GM18907 (cell line): ENCODE results near the gene KAT8.

Source experiments
- ATAC-seq: cut with Tn5 transposase; IDR thresholded peaks from one replicate; pipeline ENCODE4 v1.9.1; 2021; ENCODE audit warnings: mild to moderate bottlenecking, moderate library complexity; ENCODE audit not compliant: unreplicated experiment

Gene KAT8

DNA sequence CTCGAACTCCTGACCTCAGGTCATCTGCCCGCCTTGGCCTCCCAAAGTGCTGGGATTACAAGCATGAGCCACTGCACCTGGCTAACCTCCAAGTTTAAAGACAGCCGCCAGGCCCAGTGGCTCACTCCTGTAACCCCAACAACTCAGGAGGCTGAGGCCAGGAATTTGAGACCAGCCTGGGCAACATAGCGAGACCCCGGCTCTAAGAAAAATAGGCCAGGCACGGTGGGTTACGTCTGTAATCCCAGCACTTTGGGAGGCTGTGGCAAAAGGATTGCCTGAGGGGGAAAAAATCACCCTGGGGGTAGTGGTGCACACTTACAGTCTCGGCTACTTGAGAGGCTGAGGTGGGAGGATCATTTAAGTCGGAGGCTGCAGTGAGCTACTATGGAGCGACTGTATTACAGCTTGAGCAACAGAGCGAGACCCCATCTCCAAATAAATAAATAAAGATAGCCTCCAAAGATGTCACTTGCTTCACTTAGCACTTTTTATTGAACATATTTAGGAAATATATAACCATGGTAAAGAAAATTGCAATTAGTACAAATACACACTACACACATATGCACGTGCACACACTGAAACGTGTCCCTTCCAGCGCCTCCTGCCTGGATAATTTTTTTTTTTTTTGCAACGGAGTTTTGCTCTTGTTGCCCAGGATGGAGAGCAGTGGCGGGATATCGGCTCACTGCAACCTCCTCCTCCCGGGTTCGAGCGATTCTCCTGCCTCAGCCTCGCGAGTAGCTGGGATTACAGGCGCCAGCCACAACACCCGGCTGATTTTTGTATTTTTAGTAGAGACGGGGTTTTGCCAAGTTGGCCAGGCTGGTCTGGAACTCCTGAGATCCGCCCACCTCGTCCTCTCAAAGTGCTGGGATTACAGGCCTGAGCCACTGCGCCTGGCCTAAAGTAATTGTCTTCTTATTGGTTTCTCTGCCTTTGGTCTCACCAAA is 10.7 kb upstream of the KAT8 start:
- ATAC-seq: no peak

DNA sequence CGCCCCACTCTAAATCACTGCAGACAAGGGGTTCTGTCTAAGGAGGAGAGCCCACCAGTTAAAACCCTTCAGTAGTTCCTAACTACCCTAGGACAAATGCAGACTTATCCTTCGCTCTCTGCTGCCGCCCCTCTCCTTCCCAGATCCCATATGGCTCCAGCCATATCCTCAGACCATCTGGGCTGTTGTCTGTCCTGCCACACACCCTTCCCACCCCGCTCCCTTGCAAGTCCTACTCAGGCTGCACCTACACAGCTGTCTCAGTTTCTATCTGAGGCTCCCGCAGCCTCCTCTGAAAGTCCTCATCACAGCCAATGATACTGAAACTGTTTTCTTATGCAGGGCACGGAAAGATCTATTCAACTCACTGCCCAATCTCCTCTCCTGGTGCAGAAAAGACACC is 10.0 kb upstream of the KAT8 start:
- ATAC-seq: peak; percentile 53

DNA sequence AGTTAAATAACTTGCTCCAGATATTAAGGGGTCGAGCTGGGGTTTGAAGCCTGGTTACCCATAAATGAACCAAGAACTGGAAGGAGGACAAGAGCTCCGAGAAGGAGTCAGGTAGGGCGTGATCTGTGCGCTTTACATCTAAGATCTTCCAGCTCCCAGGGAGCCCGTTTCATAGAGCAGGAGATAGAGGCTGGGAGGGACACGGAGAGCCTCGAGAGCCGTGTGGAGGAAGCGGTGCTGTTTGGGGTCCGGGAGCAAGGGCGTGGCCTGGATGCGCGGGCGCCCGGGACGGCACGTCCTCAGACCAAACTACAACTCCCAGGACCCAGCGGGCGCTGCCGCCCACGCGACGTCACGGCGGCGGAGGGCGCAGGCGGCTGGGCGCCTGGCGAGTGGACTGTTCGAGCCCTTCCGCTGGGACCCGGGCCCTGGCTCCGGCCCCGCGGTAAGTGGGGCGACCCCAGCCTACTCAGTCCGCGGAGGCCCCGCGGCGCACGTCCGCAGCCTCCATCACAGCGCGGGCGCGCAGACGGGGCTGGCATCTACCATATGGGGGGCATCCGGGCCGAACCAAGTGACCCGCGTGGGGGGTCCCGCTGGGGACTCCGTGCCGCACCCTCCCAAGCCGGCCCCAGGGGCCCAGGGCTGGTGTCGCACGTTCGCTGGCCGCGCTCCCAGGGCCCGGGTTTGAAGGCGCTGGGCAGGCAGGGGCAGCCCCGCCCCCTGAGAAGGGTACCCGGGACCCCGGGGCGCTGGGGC is 9.2 kb upstream of the KAT8 start, which contains the start of gene BCKDK:
BCKDK (plus strand) TSS at position 352 of the 759 bp plus-strand sequence. CDS start 838 bp downstream, outside the sequence.
- peak; percentile 85 for ATAC-seq

DNA sequence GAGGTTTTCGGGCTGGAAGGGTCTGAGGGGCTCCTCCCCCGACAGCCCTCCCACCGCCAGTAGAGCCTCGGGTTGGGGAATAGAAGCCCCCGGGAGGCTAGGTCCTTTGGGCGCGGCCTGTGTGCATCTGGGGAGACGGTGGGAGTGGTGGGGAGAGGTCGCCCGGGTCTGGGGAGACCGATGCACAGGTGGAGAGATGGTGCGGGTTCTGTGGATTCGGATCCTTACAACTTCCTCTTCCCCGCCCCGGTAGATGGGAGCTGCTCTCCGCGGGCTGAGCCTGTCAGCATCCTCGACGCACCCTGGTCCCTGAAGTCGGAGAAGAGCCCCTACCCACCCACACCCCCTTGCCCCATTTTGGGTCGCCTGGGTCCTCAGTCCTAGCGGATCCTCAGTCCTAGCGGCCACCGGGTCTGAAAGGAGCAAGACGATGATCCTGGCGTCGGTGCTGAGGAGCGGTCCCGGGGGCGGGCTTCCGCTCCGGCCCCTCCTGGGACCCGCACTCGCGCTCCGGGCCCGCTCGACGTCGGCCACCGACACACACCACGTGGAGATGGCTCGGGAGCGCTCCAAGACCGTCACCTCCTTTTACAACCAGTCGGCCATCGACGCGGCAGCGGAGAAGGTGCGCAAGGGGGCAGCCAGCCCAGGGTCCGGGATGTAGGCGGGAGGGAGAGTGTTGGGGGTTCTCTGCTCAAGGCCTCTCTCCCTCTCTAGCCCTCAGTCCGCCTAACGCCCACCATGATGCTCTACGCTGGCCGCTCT is 8.5 kb upstream of the KAT8 start:
- peak; percentile 1 for ATAC-seq

DNA sequence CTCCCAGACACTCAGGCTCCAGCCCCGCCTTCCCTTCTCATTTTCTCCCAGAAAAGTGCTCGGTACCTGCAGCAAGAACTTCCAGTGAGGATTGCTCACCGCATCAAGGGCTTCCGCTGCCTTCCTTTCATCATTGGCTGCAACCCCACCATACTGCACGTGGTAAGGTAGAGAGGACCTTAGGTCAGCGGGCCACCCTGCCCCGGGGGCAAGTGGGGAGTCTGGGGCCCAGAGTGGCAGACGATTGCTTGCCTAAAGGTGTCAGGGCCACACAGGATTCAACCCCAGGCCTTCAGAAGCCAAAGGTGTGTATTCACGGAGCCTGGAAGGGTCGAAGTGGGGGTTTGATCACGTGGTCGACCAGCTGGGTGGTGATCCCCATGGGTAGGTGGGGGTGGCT is 7.8 kb upstream of the KAT8 start:
- no peak for ATAC-seq

DNA sequence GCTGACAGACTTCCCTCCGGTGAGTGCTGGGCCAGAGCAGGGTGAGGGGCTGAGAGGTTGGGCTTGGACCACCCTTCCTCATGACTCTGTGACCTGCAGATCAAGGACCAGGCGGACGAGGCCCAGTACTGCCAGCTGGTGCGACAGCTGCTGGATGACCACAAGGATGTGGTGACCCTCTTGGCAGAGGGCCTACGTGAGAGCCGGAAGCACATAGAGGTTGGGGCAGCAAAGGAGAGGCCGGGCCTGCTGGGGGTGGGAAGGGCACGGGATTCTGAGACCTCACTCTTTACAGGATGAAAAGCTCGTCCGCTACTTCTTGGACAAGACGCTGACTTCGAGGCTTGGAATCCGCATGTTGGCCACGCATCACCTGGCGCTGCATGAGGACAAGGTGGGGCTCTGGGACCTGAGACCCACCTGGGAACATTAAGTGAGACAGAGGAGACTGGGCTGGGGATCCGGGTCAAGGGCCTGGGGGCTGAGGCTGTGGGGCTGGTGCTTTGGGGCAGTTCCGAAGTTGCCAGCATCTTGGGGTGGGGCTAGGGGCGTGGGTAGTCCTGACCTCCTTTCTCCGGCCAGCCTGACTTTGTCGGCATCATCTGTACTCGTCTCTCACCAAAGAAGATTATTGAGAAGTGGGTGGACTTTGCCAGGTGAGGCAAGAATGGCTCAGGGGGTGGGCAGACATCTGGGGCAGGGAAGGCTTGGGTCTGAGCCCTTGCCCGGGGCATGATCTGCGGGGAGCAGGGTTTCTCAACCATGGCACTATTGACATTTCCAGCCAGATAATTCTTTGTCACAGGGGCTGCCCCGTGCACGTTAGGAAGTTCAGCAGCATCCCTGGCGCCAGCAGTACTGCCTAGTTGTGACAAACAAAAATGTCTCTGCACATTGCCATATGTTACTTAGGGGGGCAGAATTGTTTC is 7.1 kb upstream of the KAT8 start:
- ATAC-seq: no peak

DNA sequence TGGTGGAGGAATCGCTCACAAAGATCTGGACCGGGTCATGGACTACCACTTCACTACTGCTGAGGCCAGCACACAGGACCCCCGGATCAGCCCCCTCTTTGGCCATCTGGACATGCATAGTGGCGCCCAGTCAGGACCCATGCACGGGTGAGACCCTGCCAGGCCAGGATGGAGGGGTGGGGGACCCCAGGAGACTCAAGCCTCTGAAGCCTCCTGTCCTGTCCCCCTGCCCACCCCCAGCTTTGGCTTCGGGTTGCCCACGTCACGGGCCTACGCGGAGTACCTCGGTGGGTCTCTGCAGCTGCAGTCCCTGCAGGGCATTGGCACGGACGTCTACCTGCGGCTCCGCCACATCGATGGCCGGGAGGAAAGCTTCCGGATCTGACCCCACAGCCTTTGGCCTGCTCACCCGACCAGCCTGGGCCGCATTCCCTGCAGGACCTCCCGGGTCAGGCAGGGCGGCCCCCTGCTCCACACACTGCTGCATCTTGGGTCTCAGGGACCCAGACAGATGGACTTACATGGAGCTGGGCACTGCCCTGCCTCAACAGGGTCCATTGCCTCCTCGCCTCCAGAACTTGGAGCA is 5.5 kb upstream of the KAT8 start:
- ATAC-seq: no peak

DNA sequence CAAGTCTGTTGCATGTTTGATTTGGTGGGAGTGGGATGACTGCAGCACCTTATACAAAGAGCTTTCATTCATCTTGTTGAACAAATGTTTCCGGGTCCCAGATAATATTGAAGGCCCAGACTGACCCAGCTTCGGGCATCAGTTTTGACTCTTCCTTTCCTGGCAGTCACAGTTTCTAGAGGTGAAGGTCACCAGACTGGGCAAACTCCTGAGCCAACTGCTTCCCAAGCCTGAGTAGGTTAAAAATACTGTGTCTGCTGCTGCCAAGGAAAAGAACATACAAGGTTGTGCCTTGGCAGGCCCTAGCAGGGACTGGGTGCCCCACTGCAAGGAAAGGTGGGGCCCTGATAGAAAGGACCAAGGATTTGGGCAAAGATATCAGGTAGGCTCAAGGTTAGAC is 4.8 kb upstream of the KAT8 start:
- ATAC-seq: no peak

DNA sequence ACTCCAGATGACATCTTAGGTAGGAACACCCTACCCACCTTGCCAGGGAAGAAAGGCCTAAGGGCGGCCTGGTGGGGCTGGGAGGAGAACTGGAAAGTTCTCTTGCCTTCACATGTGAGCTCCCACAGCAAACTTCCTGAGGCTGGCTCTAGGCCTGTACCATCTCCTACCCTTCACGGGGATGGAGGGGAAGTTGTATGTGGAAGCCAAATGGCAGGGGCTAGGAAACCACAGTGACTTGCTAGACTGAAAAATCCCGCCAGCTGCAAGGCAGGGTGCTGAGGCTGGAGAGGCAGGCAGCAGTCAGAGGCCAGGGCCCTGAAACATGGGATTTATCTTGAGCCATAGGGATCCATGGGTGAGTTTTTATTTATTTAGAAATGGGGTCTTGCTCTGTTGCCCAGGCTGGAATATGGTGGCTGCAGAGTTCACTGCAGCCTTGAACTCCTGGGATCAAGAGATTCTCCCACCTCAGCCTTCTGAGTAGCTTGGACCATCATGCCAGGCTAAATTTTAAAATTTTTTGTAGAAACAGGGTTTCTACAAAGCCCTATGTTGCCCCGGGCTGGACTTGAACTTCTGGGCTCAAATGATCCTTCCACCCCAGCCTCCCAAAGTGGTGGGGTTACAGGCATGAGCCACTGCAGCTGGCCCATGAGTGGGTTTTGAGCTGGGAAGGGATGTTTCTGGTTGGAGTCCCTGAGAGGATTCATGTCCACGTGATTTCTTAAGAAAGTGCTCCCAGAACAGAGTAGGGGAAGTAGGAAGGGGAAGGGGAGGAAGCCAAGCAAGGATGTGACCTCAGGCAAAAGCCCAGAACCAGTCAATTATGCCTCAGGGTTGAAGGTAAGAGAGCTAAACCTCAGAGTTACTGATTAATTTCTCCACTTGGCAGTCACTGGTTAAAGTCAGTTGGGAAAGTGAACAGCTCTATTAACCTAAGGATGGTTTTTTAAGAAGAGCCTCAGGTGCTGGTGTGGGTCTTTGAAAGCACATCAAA is 4.0 kb upstream of the KAT8 start:
- peak; percentile 36 for ATAC-seq

DNA sequence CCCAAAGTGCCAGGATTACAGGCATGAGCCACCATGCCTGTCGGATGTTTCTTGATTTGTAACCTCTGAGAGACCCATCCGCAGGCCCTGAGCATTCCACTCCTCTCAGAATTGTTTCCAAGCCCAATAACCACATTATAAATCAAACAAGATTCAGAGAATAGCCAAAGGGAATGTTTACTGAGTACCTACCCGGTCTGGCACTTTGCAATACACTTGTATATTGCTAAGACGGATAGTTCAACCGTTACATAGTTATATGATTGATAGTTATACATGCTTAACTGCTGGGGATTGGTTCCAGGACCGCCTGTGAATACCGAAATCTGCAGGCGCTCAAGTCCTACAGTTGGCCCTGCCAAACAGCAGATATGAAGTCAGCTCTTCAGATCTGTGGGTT is 3.0 kb upstream of the KAT8 start:
- no peak for ATAC-seq

DNA sequence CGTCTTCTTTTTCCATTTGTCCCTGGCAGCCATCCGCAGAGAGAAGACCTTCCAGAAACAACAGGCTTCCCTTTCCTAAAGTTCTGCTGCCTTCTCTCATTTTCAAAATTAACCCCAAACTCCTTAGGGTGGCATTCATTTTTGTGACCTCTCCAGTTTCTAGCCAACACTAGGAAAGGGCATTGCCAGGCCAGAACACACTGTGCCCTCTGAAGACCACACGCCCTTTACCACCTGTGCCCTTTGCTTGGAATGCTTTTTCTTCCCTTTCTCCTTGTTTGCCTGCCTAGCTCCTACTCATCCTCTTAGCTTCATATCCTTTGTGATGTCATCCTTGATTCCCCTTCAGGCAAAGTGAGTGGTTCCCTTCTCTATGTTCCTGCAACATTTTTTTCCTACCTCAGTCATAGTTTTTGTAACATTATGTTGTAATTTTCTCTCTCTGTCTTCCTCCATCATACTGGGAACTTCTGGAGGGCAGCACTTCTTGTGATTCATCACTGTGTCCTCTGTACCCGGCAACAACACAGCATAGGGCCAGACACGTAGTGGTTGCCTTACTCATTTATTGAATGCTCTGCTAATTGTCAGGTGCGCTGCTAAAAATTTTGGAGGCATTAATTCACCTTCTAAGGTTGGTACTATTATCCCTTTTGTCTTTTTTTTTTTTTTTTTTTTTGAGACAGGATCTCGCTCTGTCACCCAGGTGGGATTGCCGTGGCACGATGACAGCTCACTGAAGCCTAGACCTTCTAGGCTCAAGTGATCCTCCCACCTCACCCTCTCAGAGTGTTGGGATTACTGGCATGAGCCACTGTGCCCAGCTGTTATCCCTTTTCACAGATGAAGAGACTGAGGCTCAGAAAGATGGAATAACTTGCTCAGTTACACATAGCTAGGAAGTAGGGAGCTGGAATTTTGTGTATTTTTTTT is 1.0 kb downstream of the KAT8 start:
- ATAC-seq: no peak

DNA sequence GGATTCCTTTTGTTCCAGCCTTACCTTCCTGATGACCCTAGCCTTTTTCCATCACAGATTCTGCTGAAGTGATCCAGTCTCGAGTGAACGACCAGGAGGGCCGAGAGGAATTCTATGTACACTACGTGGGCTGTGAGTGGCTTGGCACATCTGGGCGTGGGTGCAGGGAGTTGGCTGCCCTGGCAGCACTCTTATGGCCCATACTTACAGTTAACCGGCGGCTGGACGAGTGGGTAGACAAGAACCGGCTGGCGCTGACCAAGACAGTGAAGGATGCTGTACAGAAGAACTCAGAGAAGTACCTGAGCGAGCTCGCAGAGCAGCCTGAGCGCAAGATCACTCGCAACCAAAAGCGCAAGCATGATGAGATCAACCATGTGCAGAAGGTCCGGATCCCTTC is 2.7 kb downstream of the KAT8 start:
- ATAC-seq: no peak

DNA sequence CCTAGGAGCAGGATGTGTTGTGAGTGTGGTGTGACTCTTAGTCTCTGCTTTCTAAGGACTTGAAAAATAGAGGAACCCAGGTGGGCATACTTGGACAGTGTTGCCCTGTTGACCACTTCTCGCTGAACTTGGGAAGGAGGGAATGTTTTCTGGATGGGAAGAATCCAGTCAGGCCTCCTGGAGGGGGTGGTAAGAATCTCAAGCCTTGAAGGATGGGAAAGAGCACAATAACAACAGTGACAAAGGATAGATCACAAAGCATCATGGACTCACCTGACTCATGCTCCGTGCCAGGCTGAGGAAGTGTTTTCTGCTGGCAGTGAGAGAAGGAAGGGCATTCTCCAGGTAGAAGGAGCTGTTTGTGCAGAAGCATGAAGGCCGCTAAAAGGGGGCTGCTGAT is 8.4 kb downstream of the KAT8 start:
- ATAC-seq: no peak

DNA sequence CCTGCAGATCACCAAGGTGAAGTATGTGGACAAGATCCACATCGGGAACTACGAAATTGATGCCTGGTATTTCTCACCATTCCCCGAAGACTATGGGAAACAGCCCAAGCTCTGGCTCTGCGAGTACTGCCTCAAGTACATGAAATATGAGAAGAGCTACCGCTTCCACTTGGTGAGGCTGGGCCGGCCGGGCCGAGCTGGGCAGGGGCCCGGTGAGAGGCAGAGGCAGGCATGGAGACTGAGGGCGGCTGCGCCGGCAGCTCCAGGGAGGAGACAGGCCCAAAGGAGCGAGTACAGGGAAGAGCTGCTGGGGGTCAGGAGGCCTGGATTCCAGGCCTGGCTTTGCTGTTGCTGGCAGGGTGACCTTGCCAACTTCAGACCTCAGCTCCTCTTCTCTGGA is 9.7 kb downstream of the KAT8 start:
- ATAC-seq: no peak

DNA sequence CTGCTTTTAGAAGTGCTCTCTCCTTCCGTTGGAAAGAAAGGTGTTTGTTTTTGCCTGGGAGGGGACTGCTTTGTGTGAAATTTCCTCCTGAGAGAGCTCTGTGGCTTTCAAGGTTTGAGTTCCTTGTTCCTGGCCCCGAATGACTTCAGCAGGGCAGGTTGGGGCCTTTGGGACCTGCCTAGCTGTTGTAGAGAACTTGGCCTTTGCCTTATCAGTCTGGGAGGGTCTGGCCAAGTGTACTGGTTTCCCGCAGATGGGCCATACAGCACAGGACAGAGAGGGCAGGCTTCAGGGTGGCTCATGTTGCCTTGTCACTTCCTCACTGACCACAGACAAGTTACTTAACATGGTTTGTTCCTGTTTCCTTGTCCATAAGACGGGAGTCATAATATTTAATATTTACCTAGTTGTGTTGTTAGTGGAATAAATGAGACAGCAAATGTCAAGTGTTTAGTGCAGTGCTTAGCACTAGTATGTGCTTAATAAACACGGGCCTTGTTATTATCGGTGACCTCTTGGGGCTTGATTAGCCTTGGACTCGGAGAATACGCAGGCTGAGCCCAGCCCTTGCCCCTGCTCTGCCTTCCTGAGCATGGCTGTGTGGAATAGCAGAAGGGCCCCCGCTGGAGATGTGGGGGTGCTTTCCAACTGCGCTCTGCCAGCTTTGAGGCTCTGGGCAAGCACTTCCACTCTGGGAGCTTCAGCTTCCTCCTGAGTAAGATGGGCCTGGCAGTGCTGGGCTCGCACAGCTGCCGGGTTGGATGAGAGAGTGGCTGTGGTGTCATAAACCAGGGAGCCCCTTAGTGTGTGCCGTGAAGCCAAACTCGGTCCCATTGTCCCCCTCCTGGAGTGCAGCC is 11.5 kb downstream of the KAT8 start:
- no peak for ATAC-seq

DNA sequence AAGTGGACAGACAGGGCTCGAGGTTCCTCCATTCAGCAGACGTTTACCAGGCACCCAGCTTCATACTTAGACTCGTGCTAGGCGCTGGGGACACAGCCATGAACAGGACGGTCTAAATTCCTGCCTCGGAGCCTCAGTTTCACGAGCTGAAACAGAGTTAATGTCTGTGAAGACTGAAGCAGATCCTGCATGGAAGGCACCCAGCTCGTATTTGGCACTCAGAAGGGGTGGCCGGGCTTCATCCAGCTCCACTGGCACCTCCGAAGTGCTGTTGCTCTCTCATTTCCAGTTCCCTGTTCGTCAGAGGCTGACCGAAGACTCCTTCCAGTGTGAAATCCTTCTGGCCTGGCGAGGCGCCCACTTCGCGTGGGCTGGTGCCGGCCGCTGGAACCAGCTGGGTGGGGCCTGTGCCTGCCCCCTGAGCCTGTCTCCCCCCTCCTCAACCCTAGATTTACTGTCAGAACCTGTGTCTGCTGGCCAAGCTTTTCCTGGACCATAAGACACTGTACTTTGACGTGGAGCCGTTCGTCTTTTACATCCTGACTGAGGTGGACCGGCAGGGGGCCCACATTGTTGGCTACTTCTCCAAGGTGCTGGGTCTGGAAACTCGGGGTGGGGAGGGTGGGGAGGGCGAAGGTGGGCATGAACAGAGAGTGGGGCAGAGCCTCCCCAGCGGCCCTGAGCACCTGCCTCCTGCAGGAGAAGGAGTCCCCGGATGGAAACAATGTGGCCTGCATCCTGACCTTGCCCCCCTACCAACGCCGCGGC is 12.3 kb downstream of the KAT8 start:
- ATAC-seq: no peak
